Stimulated activated CD4-positive, alpha-beta T cell treated with anti-CD3 and anti-CD28 coated beads, Interleukin-15, amount 100 ng/mL, for 24 hours (primary cell): ENCODE data around the gene TBC1D25.

Experiments used
- DNase-seq: peaks from one replicate; pipeline ENCODE4 v3.0.0-alpha.2; 2020

TBC1D25 gene

DNA sequence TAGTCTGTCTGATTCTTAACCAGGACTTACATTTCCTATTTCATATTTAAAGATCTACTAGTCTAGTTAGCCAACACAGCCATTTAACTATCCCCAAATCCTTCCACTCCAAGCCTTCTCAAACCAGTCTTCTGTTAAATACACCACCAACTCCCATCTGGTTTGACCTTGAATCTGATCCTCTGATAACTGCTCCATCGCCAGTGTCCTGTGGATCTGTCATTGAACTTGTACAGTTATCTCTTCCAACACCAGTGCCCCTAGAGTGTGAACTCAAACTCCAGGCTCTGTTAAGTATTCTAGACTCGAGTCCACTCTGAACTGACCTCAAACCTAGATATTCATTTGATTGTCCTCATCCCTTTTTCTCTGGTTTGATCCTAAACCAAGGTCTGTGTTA is 72.2 kb downstream of the TBC1D25 start:
- no peak for DNase-seq
